K562 (cell line): ENCODE data around the gene NEDD4L. TPM values are rescaled to one million over a fixed set of nuclear protein-coding genes. Genes with fewer than 3 reads are reported as not detected.
A peak's percentile ranks its signal among the peaks of the same experiment; 100 is the strongest.

Source experiments
- BRF1 ChIP-seq: IDR thresholded peaks from 3 replicates; pipeline ENCODE4 v1.6.1; 2011; ENCODE audit warnings: borderline replicate concordance, mild to moderate bottlenecking; ENCODE audit not compliant: insufficient read length; ENCODE audit errors: extremely low read depth
- CBX2 ChIP-seq: fragments of 200-600 bp; sonication (generic); IDR thresholded peaks from one replicate; pipeline ENCODE4 v1.6.1; 2012; ENCODE audit warnings: mild to moderate bottlenecking, low read length, inconsistent platforms; ENCODE audit not compliant: insufficient read depth, poor library complexity, severe bottlenecking
- DACH1 ChIP-seq: fragments of 450-650 bp; IDR thresholded peaks from 2 replicates; pipeline ENCODE4 v1.6.1; 2018; ENCODE audit not compliant: partially characterized antibody
- DPF2 ChIP-seq: fragments of 450-650 bp; IDR thresholded peaks from 2 replicates; pipeline ENCODE4 v1.6.1; 2016
- ELF4 ChIP-seq: fragments of 450-650 bp; formaldehyde crosslinking; IDR thresholded peaks from 2 replicates; pipeline ENCODE4 v1.4.0; 2022; ENCODE audit warnings: missing genetic modification characterization
- HDAC1 ChIP-seq, 2 experiments: fragments of 450-650 bp; IDR thresholded peaks; 2 replicates each; pipeline ENCODE4 v1.6.1; 2016 to 2017; ENCODE audit warnings: inconsistent platforms in 1 of 2, mild to moderate bottlenecking in 1 of 2, moderate library complexity in 1 of 2
- HDAC2 ChIP-seq: fragments of 450-650 bp; IDR thresholded peaks from 2 replicates; pipeline ENCODE4 v1.6.1; 2016; ENCODE audit warnings: mild to moderate bottlenecking
- KLF6 ChIP-seq: fragments of 250-450 bp; sonication (Bioruptor Pico); IDR thresholded peaks from 2 replicates; pipeline ENCODE4 v1.4.0; 2020; ENCODE audit warnings: mild to moderate bottlenecking, moderate library complexity, borderline replicate concordance
- NCOA1 ChIP-seq: fragments of 450-650 bp; IDR thresholded peaks from 2 replicates; pipeline ENCODE4 v1.6.1; 2016; ENCODE audit warnings: low read depth
- NR2F6 ChIP-seq: fragments of 450-650 bp; formaldehyde crosslinking; IDR thresholded peaks from 2 replicates; pipeline ENCODE4 v1.4.0; 2020; ENCODE audit warnings: mild to moderate bottlenecking
- RUNX1 ChIP-seq: sonication (generic); IDR thresholded peaks from 2 replicates; pipeline ENCODE4 v1.6.1; 2016; ENCODE audit warnings: antibody characterized with exemption, low read depth
- ZNF583 ChIP-seq: fragments of 250-450 bp; sonication (Bioruptor Pico); IDR thresholded peaks from 2 replicates; pipeline ENCODE4 v1.4.0; 2020
- ZNF668 ChIP-seq: fragments of 250-450 bp; sonication (Bioruptor Pico); IDR thresholded peaks from 2 replicates; pipeline ENCODE4 v1.8.0; 2022; ENCODE audit warnings: mild to moderate bottlenecking, inconsistent platforms
- polyA plus RNA-seq, 8 experiments: library from polyadenylated mRNA; depleted of rRNA in 4 of 8; stranded (reverse) in 5 of 8; unstranded in 3 of 8; fragments of >200 nt; fragmentation: Nextera tagmentation in 2 of 8; fragmentation: Illumina TruSeq in 1 of 8; extraction: Ambion mirVana in 2 of 8; extraction: Trizol in 1 of 8; gene quantifications; 2 replicates each; pipeline versions ENCODE4 v1.2.1 to v1.2.3, GENCODE V29; 2011 to 2014; ENCODE audit warnings: inconsistent platforms in 1 of 8, missing spikeins in 1 of 8
- total RNA-seq, 7 experiments: library from RNA; depleted of rRNA in 6 of 7; stranded (reverse); fragments of >200 nt in 6 of 7; fragmentation: Illumina TruSeq in 2 of 7; extraction: Trizol in 2 of 7; gene quantifications; 2 replicates each; pipeline versions ENCODE4 v1.2.1 to v1.2.3, GENCODE V29; 2011 to 2021; ENCODE audit warnings: low replicate concordance in 1 of 7
- TF ChIP-seq, protein P1 (sequence below): fragments of 250-450 bp; sonication (Bioruptor Pico); IDR thresholded peaks from 2 replicates; pipeline ENCODE4 v1.5.1; 2021; ENCODE audit warnings: mild to moderate bottlenecking
- TF ChIP-seq, protein P2 (sequence below): sonication (generic); formaldehyde crosslinking; IDR thresholded peaks from 2 replicates; pipeline ENCODE4 v1.8.1; 2023; ENCODE audit warnings: mild to moderate bottlenecking, missing genetic modification reagents
- TF ChIP-seq, protein P3 (sequence below): fragments of 250-450 bp; sonication (Bioruptor Pico); IDR thresholded peaks from 2 replicates; pipeline ENCODE4 v1.8.0; 2021; ENCODE audit warnings: mild to moderate bottlenecking, moderate library complexity
- TF ChIP-seq, protein P4 (sequence below): fragments of 250-450 bp; sonication (Bioruptor Pico); IDR thresholded peaks from 2 replicates; pipeline ENCODE4 v1.5.0; 2020; ENCODE audit warnings: mild to moderate bottlenecking, borderline replicate concordance

Gene NEDD4L
- total and polyA plus RNA-seq, 9 of the 15 experiments (the other 6 are each of a cell fraction or from before 2014, with no cell fraction given): 8.1 to 33.4 (median 19.9) TPM

DNA sequence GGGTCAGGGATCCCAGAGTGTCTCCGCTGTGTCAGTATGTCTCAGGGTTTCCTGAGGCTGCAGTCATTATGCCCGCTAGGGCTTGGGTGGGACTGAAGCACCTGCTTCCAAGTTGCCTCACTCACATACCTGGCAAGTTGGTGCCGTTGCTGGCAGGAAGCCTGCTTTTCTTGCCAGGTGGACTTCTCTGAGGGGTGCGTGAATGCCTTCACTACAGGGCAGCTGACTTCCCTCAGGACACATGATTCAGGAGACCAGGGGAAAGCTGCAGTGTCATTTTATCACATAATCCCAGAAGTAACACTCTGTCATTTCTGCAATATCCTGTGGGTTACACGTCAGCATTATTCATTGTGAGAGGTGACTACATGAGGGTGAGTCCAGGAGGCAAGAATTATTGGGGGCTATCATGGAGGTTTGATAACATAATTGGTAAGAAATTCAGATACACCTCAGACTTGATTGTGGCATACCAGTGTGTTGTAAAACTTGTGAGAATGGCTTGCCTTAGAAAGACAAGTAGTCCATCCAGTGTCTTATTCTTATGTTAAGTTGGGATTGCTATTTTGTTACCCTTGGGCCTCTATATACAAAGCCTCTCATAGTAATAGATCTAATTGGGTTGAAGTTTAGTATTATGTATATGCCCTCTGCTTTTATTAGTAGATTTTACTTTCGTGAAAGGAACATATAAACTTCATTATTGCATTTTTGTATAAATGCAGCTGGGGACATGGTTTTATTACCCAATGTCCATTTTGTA is 44.1 kb downstream of the NEDD4L start (continued):
- TF ChIP-seq NCOA1 (no peak), ZNF668 (no peak), BRF1 (no peak), DPF2 (peak; percentile 84), ZNF583 (CRISPR knock-in tag) (no peak), HDAC1 (IDR thresholded peaks at IDR 0.05) (0 out of 4 replicates have a peak, but pooled peaks of 1 of the 2 experiments have one; percentile 22), HDAC2 (no peak), ELF4 (CRISPR knock-in tag) (no peak), RUNX1 (no peak), CBX2 (no peak), KLF6 (no peak), DACH1 (no peak), NR2F6 (CRISPR knock-in tag) (no peak)
- TF ChIP-seq, protein P1, sequence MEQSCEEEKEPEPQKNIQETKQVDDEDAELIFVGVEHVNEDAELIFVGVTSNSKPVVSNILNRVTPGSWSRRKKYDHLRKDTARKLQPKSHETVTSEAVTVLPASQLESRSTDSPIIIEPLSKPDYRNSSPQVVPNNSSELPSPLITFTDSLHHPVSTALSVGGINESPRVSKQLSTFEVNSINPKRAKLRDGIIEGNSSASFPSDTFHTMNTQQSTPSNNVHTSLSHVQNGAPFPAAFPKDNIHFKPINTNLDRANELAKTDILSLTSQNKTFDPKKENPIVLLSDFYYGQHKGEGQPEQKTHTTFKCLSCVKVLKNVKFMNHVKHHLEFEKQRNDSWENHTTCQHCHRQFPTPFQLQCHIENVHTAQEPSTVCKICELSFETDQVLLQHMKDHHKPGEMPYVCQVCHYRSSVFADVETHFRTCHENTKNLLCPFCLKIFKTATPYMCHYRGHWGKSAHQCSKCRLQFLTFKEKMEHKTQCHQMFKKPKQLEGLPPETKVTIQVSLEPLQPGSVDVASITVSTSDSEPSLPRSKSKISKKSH (CRISPR knock-in tag): no peak
- TF ChIP-seq, protein P2, sequence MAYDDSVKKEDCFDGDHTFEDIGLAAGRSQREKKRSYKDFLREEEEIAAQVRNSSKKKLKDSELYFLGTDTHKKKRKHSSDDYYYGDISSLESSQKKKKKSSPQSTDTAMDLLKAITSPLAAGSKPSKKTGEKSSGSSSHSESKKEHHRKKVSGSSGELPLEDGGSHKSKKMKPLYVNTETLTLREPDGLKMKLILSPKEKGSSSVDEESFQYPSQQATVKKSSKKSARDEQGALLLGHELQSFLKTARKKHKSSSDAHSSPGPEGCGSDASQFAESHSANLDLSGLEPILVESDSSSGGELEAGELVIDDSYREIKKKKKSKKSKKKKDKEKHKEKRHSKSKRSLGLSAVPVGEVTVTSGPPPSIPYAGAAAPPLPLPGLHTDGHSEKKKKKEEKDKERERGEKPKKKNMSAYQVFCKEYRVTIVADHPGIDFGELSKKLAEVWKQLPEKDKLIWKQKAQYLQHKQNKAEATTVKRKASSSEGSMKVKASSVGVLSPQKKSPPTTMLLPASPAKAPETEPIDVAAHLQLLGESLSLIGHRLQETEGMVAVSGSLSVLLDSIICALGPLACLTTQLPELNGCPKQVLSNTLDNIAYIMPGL: no peak
- TF ChIP-seq, protein P3, sequence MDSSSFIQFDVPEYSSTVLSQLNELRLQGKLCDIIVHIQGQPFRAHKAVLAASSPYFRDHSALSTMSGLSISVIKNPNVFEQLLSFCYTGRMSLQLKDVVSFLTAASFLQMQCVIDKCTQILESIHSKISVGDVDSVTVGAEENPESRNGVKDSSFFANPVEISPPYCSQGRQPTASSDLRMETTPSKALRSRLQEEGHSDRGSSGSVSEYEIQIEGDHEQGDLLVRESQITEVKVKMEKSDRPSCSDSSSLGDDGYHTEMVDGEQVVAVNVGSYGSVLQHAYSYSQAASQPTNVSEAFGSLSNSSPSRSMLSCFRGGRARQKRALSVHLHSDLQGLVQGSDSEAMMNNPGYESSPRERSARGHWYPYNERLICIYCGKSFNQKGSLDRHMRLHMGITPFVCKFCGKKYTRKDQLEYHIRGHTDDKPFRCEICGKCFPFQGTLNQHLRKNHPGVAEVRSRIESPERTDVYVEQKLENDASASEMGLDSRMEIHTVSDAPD (CRISPR knock-in tag): no peak
- TF ChIP-seq, protein P4, sequence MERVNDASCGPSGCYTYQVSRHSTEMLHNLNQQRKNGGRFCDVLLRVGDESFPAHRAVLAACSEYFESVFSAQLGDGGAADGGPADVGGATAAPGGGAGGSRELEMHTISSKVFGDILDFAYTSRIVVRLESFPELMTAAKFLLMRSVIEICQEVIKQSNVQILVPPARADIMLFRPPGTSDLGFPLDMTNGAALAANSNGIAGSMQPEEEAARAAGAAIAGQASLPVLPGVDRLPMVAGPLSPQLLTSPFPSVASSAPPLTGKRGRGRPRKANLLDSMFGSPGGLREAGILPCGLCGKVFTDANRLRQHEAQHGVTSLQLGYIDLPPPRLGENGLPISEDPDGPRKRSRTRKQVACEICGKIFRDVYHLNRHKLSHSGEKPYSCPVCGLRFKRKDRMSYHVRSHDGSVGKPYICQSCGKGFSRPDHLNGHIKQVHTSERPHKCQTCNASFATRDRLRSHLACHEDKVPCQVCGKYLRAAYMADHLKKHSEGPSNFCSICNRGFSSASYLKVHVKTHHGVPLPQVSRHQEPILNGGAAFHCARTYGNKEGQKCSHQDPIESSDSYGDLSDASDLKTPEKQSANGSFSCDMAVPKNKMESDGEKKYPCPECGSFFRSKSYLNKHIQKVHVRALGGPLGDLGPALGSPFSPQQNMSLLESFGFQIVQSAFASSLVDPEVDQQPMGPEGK (CRISPR knock-in tag): no peak
